GM19035 (cell line): ENCODE results near the gene GPC6.
"Not testable (repeated sequence)": the region's sequence is repeated elsewhere in the genome, so short reads cannot be mapped to it uniquely, and the experiment has no call there.

Experiments
- ATAC-seq: cut with Tn5 transposase; IDR thresholded peaks from one replicate; pipeline ENCODE4 v1.9.1; 2021; ENCODE audit not compliant: unreplicated experiment

The GPC6 gene

GRCh38 chr13:93226623-93227279 lies at the start of gene GPC6:
Gene GPC6, plus strand, starts transcription at chr13:93226807.
- ATAC-seq = no peak

- no peak for ATAC-seq
These were observed 46.1 kb upstream of the GPC6 start for GRCh38 chr13:93180356-93180969.

- ATAC-seq = no peak
These were observed 44.2 kb upstream of the GPC6 start for GRCh38 chr13:93182406-93182805.

DNA sequence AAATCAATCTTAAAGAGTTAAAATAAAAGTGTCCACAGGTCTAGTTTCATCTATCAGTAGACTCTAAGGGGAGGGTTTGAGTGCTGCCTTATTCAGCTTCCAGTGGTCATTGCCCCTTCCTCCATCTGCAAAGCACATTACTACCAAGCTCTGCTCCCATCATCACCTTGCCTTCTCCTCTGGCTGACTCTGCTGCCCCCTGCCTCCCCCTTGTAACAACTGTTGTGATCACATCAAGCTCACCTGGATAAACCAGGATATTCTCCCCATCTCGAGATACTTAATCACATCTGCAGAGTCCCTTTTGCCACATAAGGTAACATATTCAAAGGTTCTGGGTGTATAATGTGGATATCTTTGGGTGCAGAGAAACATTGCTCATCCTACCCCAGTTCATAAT lies 43.3 kb upstream of the GPC6 start:
- no peak for ATAC-seq

GRCh38 chr13:93190006-93190405 lies 36.6 kb upstream of the GPC6 start:
- ATAC-seq = no peak

DNA sequence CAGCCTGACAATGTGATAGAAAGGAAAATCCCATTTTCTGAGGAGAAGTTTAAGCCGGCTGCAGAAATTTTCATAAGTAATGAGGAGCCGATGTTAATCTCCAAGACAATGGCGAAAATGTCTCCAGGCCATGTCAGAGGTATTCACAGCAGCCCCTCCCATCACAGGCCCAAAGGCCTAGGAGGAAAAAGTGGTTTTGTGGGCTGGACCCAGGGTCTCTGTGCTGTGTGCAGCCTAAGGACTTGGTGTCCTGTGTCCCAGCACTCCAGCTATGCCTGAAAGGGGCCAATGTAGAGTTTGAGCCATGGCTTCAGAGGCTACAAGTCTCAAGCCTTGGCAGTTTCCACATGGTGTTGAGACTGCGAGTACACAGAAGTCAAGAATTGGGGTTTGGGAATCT lies 32.9 kb upstream of the GPC6 start:
- no peak for ATAC-seq

DNA sequence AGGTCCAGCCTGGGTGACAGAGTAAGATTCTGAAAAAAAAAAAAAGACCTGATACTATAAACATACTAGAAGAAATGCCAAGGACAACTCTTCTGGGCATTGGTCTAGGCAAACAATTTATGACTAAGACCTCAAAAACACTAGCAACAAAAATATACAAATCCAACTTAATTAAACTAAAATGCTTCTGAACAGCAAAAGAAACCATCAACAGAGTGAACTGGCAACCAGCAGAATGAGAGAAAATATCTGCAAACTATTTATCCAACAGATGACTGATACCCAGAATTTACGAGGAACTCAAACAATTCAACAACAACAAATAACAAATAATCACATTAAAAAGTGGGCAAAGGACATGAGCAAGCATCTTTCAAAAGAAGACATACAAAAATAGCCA lies 26.8 kb upstream of the GPC6 start:
- ATAC-seq = no peak

GRCh38 chr13:93200626-93201025 lies 26.0 kb upstream of the GPC6 start:
- no peak for ATAC-seq

GRCh38 chr13:93201992-93202558 lies 24.5 kb upstream of the GPC6 start:
- ATAC-seq = no peak

- ATAC-seq = not testable (repeated sequence)
These were observed 19.7 kb upstream of the GPC6 start for GRCh38 chr13:93206778-93207392.

DNA sequence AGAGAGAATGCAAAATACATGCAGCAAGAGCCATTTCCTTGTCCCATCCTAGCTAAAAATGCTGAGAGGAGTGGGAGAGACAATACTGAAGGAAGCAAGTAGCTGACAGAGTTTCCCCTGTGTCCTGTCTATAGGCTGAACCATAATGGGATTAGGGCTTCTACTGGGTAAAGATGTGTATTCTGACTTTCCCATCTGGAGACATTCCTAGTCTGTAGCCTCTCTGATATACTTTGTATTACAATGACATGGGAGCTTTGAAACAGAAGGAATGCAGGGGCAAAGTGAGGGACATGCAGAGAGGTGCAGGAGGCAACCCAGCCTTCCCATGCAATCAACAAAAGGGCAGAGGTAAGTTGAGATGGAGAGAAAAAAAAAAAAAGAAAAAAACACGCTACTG lies 10.5 kb upstream of the GPC6 start:
- no peak for ATAC-seq

GRCh38 chr13:93217721-93218261 lies 8.8 kb upstream of the GPC6 start:
- no peak for ATAC-seq

DNA sequence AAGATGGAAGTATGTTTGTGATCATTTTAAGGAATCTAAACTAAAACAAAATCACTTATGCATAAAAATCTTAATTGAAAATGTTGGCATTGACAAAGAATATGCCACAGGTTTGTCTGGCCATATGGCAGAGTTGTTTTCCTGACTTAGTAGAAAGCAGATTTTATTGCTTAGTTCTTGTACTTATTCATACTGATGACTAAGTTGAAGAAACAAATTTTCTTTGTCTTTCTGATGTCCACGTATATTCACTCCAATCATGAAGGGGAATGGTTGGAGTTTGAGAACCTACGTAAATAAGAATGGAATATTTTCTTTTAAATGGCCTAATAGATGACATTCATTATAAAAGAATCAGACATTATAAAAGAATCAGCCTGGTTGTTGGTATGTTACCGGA lies 8.0 kb upstream of the GPC6 start:
- ATAC-seq = no peak

DNA sequence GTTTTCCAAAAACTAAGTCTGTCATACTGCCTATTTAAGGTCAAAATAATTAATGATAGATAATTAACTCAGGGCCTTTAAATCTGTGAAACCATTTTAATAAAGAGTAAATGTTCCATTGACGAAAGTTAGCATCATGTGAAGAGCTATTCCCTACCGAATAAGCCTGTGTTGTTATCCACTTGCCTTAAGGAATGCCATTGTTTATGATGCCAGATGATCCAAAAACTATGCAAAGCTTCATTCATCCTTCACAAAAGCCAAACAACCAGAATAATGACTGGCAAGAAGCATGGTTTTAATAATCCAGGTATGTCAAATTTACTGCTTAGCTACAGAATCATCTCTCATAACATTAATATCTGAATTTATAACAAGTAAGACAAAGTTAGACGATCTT lies 6.5 kb upstream of the GPC6 start:
- ATAC-seq = no peak

- ATAC-seq = no peak
These were observed 3.6 kb upstream of the GPC6 start for GRCh38 chr13:93222976-93223375.

DNA sequence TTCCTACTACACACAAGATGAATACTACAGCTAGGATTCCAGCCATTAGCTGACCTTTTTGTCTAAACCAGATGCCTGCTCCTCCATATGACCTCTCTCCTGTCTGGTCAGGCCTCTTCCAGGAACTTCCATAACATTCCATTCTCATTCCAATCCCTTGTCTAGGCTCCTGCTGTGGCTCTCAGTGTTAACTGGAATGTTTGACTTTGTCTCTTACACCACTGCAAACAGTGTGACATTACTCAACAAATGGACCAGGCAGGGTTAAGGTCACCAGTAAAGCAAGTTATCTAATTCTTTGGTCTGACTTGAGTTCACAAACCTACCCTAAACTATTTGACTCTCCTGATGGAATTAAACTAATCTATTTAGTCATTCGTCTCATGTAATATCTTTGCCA lies 2.1 kb upstream of the GPC6 start:
- ATAC-seq = no peak

DNA sequence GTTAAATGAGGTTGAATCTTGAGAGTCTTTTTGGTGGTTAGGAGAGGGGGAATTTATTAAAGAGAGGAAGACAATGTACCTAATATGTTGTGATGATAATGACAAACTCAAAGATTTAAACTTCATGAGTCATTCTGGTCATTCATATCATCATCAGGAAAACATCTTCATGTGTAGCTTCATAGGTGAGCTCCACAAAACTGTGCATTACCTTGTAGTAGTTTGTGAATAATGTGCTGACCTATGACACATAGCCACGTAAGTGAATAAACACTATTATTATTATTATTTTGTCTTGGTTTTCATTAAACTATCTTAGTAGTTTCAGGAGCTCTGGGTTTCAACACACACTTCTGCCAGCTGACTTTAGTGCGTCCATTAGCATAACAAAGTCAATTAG lies 997 bp upstream of the GPC6 start:
- no peak for ATAC-seq

- ATAC-seq = no peak
These were observed 463 bp upstream of the GPC6 start for GRCh38 chr13:93226065-93226622.

DNA sequence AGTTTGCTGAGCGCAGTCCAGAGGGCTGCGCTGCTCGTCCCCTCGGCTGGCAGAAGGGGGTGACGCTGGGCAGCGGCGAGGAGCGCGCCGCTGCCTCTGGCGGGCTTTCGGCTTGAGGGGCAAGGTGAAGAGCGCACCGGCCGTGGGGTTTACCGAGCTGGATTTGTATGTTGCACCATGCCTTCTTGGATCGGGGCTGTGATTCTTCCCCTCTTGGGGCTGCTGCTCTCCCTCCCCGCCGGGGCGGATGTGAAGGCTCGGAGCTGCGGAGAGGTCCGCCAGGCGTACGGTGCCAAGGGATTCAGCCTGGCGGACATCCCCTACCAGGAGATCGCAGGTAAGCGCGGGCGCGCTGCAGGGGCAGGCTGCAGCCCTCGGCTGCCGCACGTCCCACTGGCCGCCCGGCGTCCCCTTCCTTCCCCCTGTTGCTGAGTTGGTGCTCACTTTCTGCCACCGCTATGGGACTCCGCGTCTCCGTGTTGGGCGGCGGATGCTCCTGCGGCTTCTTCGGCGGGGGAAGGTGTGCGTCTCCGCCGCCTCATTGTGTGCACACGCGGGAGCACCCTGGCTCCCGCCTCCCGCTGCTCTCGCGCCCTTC lies 772 bp downstream of the GPC6 start:
- no peak for ATAC-seq

- ATAC-seq = no peak
These were observed 1.5 kb downstream of the GPC6 start for GRCh38 chr13:93227878-93228642.

DNA sequence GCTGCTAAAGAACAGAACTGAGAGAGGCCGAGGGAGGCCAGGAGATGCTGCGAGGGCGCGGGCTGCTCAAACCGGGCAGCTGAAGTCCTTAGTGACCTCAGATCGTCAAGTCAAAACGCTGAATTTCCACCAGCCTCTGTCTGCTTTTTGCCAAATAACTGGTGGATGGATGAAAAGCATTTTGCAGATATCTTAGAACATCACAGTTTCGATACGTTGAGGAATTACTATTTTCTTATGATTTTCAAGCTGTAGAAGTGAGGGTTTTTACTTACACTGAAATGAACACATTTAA lies 2.0 kb downstream of the GPC6 start:
- no peak for ATAC-seq
